Measurements from ENCODE around the gene KRTAP9-2.
"Not testable (repeated sequence)": the region's sequence is repeated elsewhere in the genome, so short reads cannot be mapped to it uniquely, and the experiment has no call there.

Gene KRTAP9-2

DNA sequence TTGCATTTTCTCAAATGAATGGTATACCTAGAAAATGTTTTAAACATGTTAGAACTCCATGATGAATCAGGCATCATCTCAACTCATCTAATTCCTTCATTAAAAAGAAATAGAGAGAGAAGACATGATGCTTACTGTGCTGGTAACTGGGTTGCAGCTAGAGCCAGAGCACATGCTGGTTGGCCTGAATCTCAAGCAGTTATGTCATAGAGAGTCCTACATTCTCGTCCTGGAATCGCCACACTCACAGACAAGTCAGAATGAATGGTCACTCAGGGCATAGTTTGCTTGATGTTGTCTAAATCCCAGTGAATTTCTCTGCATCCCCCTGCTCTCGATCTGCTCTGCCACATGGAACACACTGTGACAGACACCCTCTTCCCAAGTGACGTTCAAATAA is 10.7 kb downstream of the KRTAP9-2 start:
- DNase-seq: not testable (repeated sequence)

DNA sequence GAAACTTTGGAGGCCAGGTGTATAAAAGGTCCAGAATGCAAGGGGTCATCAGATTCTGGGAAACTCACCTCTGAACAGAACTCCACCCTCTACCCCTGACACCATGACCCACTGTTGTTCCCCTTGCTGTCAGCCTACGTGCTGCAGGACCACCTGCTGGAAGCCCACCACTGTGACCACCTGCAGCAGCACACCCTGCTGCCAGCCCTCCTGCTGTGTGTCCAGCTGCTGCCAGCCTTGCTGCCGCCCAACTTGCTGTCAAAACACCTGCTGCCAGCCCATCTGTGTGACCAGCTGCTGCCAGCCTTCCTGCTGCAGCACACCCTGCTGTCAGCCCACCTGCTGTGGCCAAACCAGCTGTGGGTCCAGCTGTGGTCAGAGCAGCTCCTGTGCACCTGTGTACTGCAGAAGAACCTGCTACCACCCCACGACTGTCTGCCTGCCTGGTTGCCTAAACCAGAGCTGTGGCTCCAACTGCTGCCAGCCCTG is 11.5 kb downstream of the KRTAP9-2 start, which contains the start of gene KRTAP9-8:
Gene KRTAP9-8 (plus strand): TSS at position 51 of the 489 bp plus-strand sequence. CDS start 53 bp downstream, at position 104.
- DNase-seq: not testable (repeated sequence)

DNA sequence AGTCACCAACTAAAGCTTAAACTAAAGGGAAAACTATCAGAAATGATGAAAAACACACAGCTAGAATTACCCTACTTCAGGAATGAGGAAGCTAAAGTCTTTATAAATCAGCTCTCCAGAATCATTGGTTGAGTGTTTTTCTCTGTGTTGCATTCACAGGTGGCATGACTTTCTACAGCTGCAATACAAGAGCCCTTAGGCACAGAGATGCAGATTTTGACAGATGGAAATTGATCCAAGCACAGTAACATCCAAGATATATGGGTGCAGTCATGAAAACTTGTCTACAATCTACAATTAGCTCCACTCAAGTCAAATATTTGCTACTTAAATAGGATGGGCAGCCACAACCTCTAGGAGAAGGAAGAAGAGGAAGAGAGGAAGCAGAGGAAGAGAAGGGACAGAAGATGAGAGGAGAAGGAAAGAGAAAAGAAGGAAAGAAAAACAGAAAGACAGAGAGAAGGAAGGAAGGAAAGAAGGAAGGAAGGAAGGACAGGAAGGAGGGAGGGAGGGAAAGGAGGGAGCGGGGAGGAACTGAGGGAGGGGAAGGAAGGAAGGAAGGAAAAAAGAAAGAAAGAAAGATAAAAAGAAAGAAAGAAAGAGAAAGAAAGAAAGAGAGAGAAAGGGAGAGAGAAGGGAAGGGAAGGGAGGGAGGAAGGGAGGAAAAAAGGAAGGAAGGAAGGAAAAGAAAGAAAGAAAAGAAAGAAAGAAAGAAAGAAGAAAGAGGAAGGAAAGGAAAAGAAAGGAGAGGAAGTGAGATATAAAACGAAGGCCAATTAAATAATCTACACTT is 20.7 kb downstream of the KRTAP9-2 start:
- not testable (repeated sequence) for DNase-seq

DNA sequence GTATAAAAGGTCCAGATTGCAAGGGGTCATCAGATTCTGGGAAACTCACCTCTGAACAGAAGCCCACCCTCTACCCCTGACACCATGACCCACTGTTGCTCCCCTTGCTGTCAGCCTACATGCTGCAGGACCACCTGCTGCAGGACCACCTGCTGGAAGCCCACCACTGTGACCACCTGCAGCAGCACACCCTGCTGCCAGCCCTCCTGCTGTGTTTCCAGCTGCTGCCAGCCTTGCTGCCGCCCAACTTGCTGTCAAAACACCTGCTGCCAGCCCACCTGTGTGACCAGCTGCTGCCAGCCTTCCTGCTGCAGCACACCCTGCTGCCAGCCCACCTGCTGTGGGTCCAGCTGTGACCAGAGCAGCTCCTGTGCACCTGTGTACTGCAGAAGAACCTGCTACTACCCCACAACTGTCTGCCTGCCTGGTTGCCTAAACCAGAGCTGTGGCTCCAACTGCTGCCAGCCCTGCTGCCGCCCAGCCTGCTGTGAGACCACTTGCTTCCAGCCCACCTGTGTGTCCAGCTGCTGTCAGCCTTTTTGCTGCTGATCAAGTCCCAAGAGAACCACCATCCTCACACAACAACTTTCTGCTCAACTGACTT is 23.3 kb downstream of the KRTAP9-2 start, which contains the start of gene KRTAP9-4:
Gene KRTAP9-4 (plus strand): TSS at position 51 of the 604 bp plus-strand sequence. CDS start 34 bp downstream, at position 85.
- DNase-seq: not testable (repeated sequence)

DNA sequence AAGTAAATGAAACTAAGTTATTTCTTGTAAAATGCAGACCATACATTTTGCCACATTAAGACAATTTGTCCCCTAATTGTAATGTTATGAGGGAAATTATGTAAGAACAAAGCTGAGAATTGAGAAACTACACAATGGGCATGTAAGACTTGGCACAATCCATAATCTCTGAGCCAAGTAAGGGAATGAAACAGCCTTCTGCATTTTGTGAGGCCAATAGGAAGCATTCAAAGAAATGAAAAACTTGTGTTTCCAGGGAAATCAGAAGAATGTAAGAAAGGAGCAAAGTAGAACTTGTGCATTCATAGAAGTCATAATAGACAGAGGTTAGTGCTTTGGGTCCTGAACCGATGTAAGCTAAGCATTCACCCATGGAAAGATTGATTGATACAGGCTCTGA is 24.8 kb downstream of the KRTAP9-2 start:
- no peak for DNase-seq

DNA sequence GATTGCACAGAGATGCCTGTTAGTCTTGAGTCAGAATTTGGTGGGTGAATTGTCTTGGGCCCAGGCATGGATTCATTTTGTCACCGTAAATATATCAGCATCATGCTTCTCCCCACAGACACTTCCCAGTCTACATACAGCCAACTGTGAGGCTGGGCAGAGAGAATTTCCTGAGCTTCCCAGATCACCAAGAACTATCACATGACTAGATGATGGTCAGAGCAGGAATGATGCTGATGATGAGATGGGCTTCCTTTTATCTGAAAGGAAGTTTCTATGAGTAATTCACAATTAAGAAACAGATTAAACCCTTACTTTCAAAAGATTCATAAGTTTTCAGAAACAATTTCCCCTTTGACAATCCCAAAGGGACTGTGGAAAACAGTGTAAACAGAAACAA is 28.4 kb downstream of the KRTAP9-2 start:
- no peak for DNase-seq

DNA sequence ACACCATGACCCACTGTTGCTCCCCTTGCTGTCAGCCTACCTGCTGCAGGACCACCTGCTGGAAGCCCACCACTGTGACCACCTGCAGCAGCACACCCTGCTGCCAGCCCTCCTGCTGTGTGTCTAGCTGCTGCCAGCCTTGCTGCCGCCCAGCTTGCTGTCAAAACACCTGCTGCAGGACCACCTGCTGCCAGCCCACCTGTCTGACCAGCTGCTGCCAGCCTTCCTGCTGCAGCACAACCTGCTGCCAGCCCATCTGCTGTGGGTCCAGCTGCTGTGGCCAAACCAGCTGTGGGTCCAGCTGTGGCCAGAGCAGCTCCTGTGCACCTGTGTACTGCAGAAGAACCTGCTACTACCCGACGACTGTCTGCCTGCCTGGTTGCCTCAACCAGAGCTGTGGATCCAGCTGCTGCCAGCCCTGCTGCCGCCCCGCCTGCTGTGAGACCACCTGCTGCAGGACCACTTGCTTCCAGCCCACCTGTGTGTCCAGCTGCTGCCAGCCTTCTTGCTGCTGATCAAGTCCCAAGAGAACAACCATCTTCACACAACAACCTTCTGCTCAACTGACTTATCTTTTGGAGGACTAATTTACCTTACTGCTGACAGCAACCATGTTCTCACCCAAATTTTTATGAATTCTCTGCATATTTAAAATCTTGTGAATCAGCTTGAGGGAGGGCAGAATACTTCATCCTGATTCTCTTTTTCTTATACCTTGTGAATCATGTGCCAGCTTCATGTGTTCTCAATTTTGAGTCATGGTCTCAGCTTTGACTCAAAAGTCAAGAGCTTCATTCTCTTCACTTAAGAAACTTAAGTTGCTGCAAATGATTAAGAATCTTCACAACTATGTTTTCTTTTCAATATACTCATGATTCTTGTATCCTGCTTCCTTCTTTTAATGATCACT is 29.2 kb downstream of the KRTAP9-2 start, which contains the start of gene KRTAP9-9:
Gene KRTAP9-9 (plus strand): TSS at position 4 of the 910 bp plus-strand sequence.
- DNase-seq: not testable (repeated sequence)

DNA sequence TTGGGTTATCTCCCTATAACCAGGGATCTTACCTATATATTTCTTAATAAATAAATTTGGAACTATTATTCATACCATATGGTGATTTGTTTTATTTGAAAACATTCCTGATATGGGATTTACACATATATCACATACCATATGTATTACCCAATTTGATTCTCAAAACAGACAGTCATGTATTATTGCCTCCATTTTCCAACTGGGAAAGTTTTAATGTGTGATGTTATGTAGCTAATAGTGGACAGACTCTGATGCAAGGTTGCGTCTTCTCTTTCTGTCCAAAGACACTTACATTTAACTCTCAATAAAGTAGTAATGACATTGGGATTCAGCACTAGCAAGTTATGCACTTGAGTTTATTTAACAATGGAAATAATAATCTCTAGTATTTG is 29.8 kb downstream of the KRTAP9-2 start:
- DNase-seq: no peak

DNA sequence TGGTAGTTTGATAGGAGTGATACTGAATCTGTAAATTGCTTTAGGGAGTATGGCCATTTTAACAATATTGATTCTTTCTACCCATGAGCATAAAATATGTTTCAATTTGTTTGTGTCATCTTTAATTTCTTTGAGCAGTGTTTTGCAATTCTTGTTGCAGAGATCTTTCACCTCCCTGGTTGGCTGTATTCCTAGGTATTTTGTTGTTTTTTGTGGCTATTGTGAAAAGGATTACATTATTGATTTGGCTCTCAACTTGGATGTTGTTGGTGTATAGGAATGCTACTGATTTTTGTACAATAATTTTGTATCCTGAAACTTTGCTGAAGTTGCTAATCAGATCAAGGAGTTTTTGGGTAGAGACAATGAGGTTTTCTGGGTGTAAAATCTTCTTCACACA is 32.0 kb downstream of the KRTAP9-2 start:
- DNase-seq: no peak

DNA sequence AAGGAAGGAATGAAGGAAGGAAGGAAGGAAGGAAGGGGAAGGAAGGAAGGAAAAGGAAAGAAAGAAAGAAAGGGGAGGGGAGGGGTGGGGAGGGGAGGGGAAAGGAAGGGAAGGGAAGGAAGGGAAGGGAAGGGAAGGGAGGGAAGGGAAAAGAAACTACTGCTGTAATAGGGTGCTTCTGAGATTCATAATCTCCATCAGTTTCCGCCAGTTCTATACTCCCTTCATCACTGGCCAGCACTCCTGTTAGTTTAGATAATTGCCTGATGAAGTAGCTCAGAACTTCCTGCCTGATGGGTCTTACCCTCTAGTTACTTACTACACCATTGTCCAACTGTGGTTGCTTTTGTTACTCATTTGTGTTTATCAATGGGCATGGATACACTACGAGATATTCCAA is 36.8 kb downstream of the KRTAP9-2 start:
- no peak for DNase-seq

DNA sequence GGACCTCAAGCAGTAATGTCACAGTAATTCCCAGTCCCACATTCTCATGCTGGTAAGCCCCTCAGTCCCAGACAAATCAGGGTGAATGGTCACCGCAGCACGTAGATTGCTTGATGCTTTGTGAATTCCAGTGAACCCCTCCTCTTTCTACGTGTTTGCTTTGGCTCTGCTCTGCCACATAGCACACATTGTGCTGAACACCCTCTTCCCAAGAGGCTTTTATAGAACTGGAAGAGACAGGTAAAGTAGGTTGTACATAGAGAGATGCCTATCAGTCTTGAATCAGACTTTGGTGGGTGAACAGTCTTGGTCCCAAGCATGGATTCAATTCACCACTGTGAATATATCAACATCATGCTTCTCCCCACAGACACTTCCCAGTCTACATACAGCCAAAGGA is 38.2 kb downstream of the KRTAP9-2 start:
- DNase-seq: no peak

DNA sequence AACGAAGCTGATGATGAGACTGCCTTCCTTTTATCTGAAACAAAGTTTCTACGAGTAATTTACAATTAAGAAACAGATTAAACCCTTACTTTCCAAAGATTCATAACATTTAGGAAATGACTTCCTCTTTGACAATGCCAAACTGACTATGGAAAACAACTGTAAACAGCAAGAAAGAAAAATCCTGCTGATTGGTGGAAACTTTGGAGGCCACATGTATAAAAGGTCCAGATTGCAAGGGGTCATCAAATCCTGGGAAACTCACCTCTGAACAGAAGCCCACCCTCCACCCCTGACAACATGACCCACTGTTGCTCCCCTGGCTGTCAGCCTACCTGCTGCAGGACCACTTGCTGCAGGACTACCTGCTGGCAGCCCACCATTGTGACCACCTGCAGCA is 38.6 kb downstream of the KRTAP9-2 start, which contains the start of gene KRTAP9-6:
Gene KRTAP9-6 (plus strand): TSS at position 301 of the 400 bp plus-strand sequence. CDS start 0 bp downstream, at position 301.
- DNase-seq: no peak

DNA sequence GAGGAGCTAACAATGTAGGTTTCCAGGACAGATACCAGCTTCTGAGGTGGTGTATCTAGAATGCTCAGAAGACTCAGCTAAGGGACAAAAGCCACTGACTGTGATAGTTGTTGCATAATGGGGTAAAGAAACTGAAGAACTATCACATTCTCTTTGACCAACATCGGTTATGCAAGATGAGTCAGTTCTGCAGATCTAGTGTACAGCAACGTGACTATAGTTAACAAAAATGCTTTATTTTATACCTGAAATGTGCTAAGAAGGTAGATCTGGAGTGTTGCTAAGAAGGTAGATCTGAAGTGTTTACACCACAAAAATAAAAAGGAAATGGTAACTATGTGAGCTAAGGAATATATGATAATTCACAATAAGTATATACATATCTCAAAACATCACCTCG is 41.3 kb downstream of the KRTAP9-2 start:
- DNase-seq: no peak

DNA sequence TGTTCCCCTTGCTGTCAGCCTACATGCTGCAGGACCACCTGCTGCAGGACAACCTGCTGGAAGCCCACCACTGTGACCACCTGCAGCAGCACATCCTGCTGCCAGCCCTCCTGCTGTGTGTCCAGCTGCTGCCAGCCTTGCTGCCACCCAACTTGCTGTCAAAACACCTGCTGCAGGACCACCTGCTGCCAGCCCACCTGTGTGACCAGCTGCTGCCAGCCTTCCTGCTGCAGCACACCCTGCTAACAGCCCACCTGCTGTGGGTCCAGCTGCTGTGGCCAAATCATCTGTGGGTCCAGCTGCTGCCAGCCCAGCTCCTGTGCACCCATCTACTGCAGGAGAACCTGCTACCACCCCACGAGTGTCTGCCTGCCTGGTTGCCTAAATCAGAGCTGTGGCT is 44.9 kb downstream of the KRTAP9-2 start:
- DNase-seq: not testable (repeated sequence)

DNA sequence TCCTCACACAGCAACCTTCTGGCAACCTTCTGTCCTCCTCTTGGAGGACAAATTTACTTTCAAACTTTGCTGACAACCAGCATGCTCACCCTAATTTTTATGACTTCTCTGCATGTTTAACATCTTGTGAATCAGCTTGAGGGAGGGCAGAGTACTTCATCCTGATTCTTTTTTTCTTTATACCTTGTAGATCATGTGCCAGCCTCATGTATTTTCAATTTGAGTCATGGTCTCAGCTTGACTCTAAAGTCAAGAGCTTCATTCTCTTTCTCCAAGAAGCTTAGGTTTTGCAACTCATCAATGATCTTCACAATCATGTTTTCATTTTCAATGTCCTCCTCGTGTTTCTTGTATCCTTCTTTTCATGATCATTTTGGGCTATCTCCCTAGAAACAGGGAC is 45.4 kb downstream of the KRTAP9-2 start:
- no peak for DNase-seq

DNA sequence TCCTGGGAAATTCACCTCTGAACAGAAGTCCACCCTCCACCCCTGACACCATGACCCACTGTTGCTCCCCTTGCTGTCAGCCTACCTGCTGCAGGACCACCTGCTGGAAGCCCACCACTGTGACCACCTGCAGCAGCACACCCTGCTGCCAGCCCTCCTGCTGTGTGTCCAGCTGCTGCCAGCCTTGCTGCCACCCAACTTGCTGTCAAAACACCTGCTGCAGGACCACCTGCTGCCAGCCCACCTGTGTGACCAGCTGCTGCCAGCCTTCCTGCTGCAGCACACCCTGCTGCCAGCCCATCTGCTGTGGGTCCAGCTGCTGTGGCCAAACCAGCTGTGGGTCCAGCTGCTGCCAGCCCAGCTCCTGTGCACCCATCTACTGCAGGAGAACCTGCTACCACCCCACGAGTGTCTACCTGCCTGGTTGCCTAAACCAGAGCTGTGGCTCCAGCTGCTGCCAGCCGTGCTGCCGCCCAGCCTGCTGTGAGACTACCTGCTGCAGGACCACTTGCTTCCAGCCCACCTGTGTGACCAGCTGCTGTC is 49.3 kb downstream of the KRTAP9-2 start, which contains the start of gene KRTAP9-7:
Gene KRTAP9-7 (plus strand): TSS at position 51 of the 543 bp plus-strand sequence. CDS start 0 bp downstream, at position 51.
- not testable (repeated sequence) for DNase-seq
